Measurements from ENCODE around the gene ARHGEF19.

GRCh38 chr1:16247441-16247840, 35.0 kb upstream of the ARHGEF19 start:
- TF ChIP-seq EZH2 (IDR thresholded peaks at IDR 0.05) (no peak), POLR2AphosphoS5 (IDR thresholded peaks at IDR 0.05; ENCODE audit: borderline replicate concordance, low read depth, low read length) (no peak), FOXP2 (optimal IDR thresholded peaks at IDR 0.05; ENCODE audit: control extremely low read depth, extremely low read length, insufficient read depth) (no peak)

Data from SK-N-MC (cell line).